H9 (cell line): ENCODE measurements around the gene LMF1. TPM values are rescaled to one million over a fixed set of nuclear protein-coding genes. Genes with fewer than 3 reads are reported as not detected.
"Not testable (repeated sequence)": the region's sequence is repeated elsewhere in the genome, so short reads cannot be mapped to it uniquely, and the experiment has no call there.

ENCODE experiments used
- DNase-seq: peaks from one replicate; pipeline ENCODE4 v3.0.0-alpha.2; 2017
- H2AFZ ChIP-seq: one replicate; pipeline ENCODE4 v1.6.1; 2013; ENCODE audit warnings: mild to moderate bottlenecking, low read length, control low read depth, moderate library complexity
- H2AK5ac ChIP-seq: 2 replicates; pipeline ENCODE4 v1.6.1; 2013; ENCODE audit warnings: low read length, control low read depth, mixed read lengths; ENCODE audit not compliant: insufficient read length
- H2BK120ac ChIP-seq: one replicate; pipeline ENCODE4 v1.6.1; 2013; ENCODE audit warnings: low read depth, mild to moderate bottlenecking, low read length, control low read depth, inconsistent platforms; ENCODE audit not compliant: poor library complexity, severe bottlenecking
- H2BK12ac ChIP-seq: 2 replicates; pipeline ENCODE4 v1.6.1; 2013; ENCODE audit warnings: low read length, control low read depth, mixed read lengths, low read depth; ENCODE audit not compliant: insufficient read length
- H2BK15ac ChIP-seq: 2 replicates; pipeline ENCODE4 v1.6.1; 2013; ENCODE audit warnings: low read depth, low read length, control low read depth
- H2BK20ac ChIP-seq: one replicate; pipeline ENCODE4 v1.6.1; 2013; ENCODE audit warnings: low read depth, mild to moderate bottlenecking, low read length, control low read depth, inconsistent platforms; ENCODE audit not compliant: poor library complexity, severe bottlenecking
- H2BK5ac ChIP-seq: 2 replicates; pipeline ENCODE4 v1.6.1; 2013; ENCODE audit warnings: low read length, control low read depth, mixed read lengths; ENCODE audit not compliant: insufficient read length
- H3K14ac ChIP-seq: 2 replicates; pipeline ENCODE4 v1.6.1; 2013; ENCODE audit warnings: low read length, control low read depth; ENCODE audit not compliant: insufficient read depth
- H3K18ac ChIP-seq: 2 replicates; pipeline ENCODE4 v1.6.1; 2013; ENCODE audit warnings: low read depth, mild to moderate bottlenecking, mixed read lengths, low read length, control low read depth; ENCODE audit not compliant: insufficient read length
- H3K23ac ChIP-seq: 2 replicates; pipeline ENCODE4 v1.6.1; 2013; ENCODE audit warnings: low read length, control low read depth, mixed read lengths, low read depth; ENCODE audit not compliant: insufficient read length
- H3K23me2 ChIP-seq: 2 replicates; pipeline ENCODE4 v1.6.1; 2013; ENCODE audit warnings: low read depth, mild to moderate bottlenecking, mixed read lengths, low read length, control low read depth; ENCODE audit not compliant: insufficient read length, poor library complexity, severe bottlenecking
- H3K27ac ChIP-seq: 2 replicates; pipeline ENCODE4 v1.5.1; 2013; ENCODE audit warnings: low read length, control low read depth, mixed read lengths, low read depth; ENCODE audit not compliant: insufficient read length
- H3K27me3 ChIP-seq: 2 replicates; pipeline ENCODE4 v1.6.1; 2013; ENCODE audit warnings: low read length, control low read depth, inconsistent platforms; ENCODE audit not compliant: insufficient read depth
- H3K4ac ChIP-seq: 2 replicates; pipeline ENCODE4 v1.6.1; 2013; ENCODE audit warnings: low read depth, mild to moderate bottlenecking, control low read depth, inconsistent platforms, low read length, moderate library complexity
- H3K4me1 ChIP-seq: 2 replicates; pipeline ENCODE4 v1.6.1; 2013; ENCODE audit warnings: low read length, control low read depth, inconsistent platforms; ENCODE audit not compliant: insufficient read depth
- H3K4me2 ChIP-seq: 2 replicates; pipeline ENCODE4 v1.6.1; 2013; ENCODE audit warnings: low read length, control low read depth, mixed read lengths; ENCODE audit not compliant: insufficient read length, insufficient read depth
- H3K56ac ChIP-seq: 2 replicates; pipeline ENCODE4 v1.6.1; 2013; ENCODE audit warnings: low read depth, mild to moderate bottlenecking, mixed read lengths, low read length, control low read depth; ENCODE audit not compliant: insufficient read length
- H3K79me1 ChIP-seq: 2 replicates; pipeline ENCODE4 v1.6.1; 2013; ENCODE audit warnings: low read depth, mild to moderate bottlenecking, moderate library complexity, low read length, control low read depth, inconsistent platforms; ENCODE audit not compliant: insufficient read depth, poor library complexity, severe bottlenecking
- H3K79me2 ChIP-seq: 2 replicates; pipeline ENCODE4 v1.6.1; 2013; ENCODE audit warnings: low read length, control low read depth, inconsistent platforms; ENCODE audit not compliant: insufficient read depth
- H3K9ac ChIP-seq: 2 replicates; pipeline ENCODE4 v1.6.1; 2013; ENCODE audit warnings: low read length, control low read depth, mixed read lengths; ENCODE audit not compliant: insufficient read length; ENCODE audit errors: extremely low read depth
- H3K9me3 ChIP-seq: one replicate; pipeline ENCODE4 v1.6.1; 2013; ENCODE audit warnings: low read depth, low read length, inconsistent platforms; ENCODE audit not compliant: control insufficient read depth
- H3T11ph ChIP-seq: one replicate; pipeline ENCODE4 v1.6.1; 2013; ENCODE audit warnings: mild to moderate bottlenecking, low read length, control low read depth, inconsistent platforms
- H4K20me1 ChIP-seq: one replicate; pipeline ENCODE4 v1.6.1; 2013; ENCODE audit not compliant: control insufficient read depth, insufficient read length, insufficient read depth
- H4K5ac ChIP-seq: 2 replicates; pipeline ENCODE4 v1.6.1; 2013; ENCODE audit warnings: low read depth, mild to moderate bottlenecking, mixed read lengths, low read length, control low read depth; ENCODE audit not compliant: insufficient read length
- H4K8ac ChIP-seq: replicated peaks from 2 replicates; pipeline ENCODE4 v1.6.1; 2013; ENCODE audit warnings: low read length, control low read depth, mixed read lengths, low read depth; ENCODE audit not compliant: insufficient read length
- H4K91ac ChIP-seq: 2 replicates; pipeline ENCODE4 v1.6.1; 2013; ENCODE audit warnings: low read depth, mild to moderate bottlenecking, moderate library complexity, mixed read lengths, low read length, control low read depth; ENCODE audit not compliant: insufficient read length
- H3K27ac Mint-ChIP-seq, 3 experiments: 2 replicates in 2 of 3; 3 replicates in 1 of 3; pipeline ENCODE4 v1.8.0; 2020 to 2021; ENCODE audit warnings: mixed read lengths in 3 of 3, mild to moderate bottlenecking in 1 of 3, moderate library complexity in 1 of 3
- H3K27me3 Mint-ChIP-seq: 2 replicates; pipeline ENCODE4 v1.8.0; 2021; ENCODE audit warnings: low read depth, mild to moderate bottlenecking, moderate library complexity, mixed read lengths
- H3K36me3 Mint-ChIP-seq, 3 experiments: 2 replicates in 2 of 3; 3 replicates in 1 of 3; pipeline ENCODE4 v1.8.0; 2020 to 2021; ENCODE audit warnings: low read depth in 3 of 3, mixed read lengths in 3 of 3; ENCODE audit not compliant: insufficient read depth in 1 of 3
- H3K4me1 Mint-ChIP-seq, 2 experiments: 2 replicates each; pipeline ENCODE4 v1.8.0; 2020; ENCODE audit warnings: mixed read lengths in 2 of 2
- H3K4me3 Mint-ChIP-seq, 2 experiments: 2 replicates in 1 of 2; 3 replicates in 1 of 2; pipeline ENCODE4 v1.8.0; 2020 to 2021; ENCODE audit warnings: mild to moderate bottlenecking in 2 of 2, mixed read lengths in 2 of 2, moderate library complexity in 1 of 2
- H3K9me3 Mint-ChIP-seq, 2 experiments: 2 replicates in 1 of 2; 3 replicates in 1 of 2; pipeline ENCODE4 v1.8.0; 2020; ENCODE audit warnings: mild to moderate bottlenecking in 2 of 2, mixed read lengths in 2 of 2, moderate library complexity in 1 of 2
- WGBS: extraction: QIAGEN DNeasy Blood & Tissue Kit; methylation state at CpG from one replicate; pipeline ENCODE4 v1.1.7; 2013; ENCODE audit warnings: missing lambda C conversion rate, low lambda C conversion rate, mixed read lengths; ENCODE audit not compliant: insufficient read length; ENCODE audit errors: extremely low coverage; 5-methylcytosine and 5-hydroxymethylcytosine counted together
- total RNA-seq: library from RNA; stranded (reverse); gene quantifications from 2 replicates; pipeline ENCODE4 v1.2.1, GENCODE V29; 2021

Gene LMF1
- total RNA-seq, 1 experiment from 2014 or later: 7.1 TPM

- not testable (repeated sequence) for H3T11ph ChIP-seq
- no CpG with 5 or more reads among the region's 18 CpGs for WGBS
These were observed 22.0 kb downstream of the LMF1 start for GRCh38 chr16:948767-949166.

GRCh38 chr16:947922-948303 is 22.9 kb downstream of the LMF1 start:
- H2BK15ac ChIP-seq, H3K79me1 ChIP-seq, H3K79me2 ChIP-seq, H3K4me1 ChIP-seq, H4K8ac ChIP-seq, H3K27ac ChIP-seq, H3K56ac ChIP-seq, H3K23ac ChIP-seq, H3K27me3 Mint-ChIP-seq, H4K20me1 ChIP-seq, H4K5ac ChIP-seq, DNase-seq, H3K27me3 ChIP-seq, H3K4me3 Mint-ChIP-seq, H3T11ph ChIP-seq, H3K9me3 ChIP-seq, H2AFZ ChIP-seq, H2BK20ac ChIP-seq, H3K9me3 Mint-ChIP-seq, H3K23me2 ChIP-seq, H2BK120ac ChIP-seq, H3K18ac ChIP-seq, H3K14ac ChIP-seq, H3K4ac ChIP-seq, H2BK5ac ChIP-seq, H2AK5ac ChIP-seq, H3K4me2 ChIP-seq, H3K27ac Mint-ChIP-seq, H2BK12ac ChIP-seq, H3K9ac ChIP-seq, H4K91ac ChIP-seq, H3K4me1 Mint-ChIP-seq: not testable (repeated sequence)
- peaks cover 5 to 11% (median 5%) of the 10 kb centered on the region in 3 experiments; a peak in 4 of 7 replicates for H3K36me3 Mint-ChIP-seq
- no CpG with 5 or more reads among the region's 17 CpGs for WGBS

More at GRCh38 chr16:948767-949166, 22.0 kb downstream of the LMF1 start:
- not testable (repeated sequence) for H2BK12ac ChIP-seq, H3K79me1 ChIP-seq, H3K4me2 ChIP-seq, H3K27ac Mint-ChIP-seq, H3K9me3 ChIP-seq, H3K4me1 Mint-ChIP-seq, H3K4me3 Mint-ChIP-seq, H4K5ac ChIP-seq, H3K27me3 Mint-ChIP-seq, H3K23me2 ChIP-seq, H4K8ac ChIP-seq, H4K20me1 ChIP-seq, H4K91ac ChIP-seq, H2BK20ac ChIP-seq, H3K56ac ChIP-seq, H3K79me2 ChIP-seq, H3K18ac ChIP-seq, H3K9ac ChIP-seq, H3K36me3 Mint-ChIP-seq, DNase-seq, H3K27ac ChIP-seq, H2BK5ac ChIP-seq, H3K27me3 ChIP-seq, H3K14ac ChIP-seq, H2BK15ac ChIP-seq, H3K4ac ChIP-seq, H2AK5ac ChIP-seq, H2BK120ac ChIP-seq, H3K4me1 ChIP-seq, H2AFZ ChIP-seq, H3K9me3 Mint-ChIP-seq, H3K23ac ChIP-seq
